Activated T-helper 1 cell treated with Interleukin-2 at 50 U/mL for 16 hours (primary cell): Measurements from ENCODE around the gene FCGR2B.
"Not testable (repeated sequence)": the region's sequence is repeated elsewhere in the genome, so short reads cannot be mapped to it uniquely, and the experiment has no call there.

Experiments
- DNase-seq: peaks from one replicate; pipeline ENCODE4 v3.0.0-alpha.2; 2020; ENCODE audit warnings: low read depth

Gene FCGR2B

GRCh38 chr1:161647507-161648360 lies 15.2 kb upstream of the FCGR2B start:
- DNase-seq, result not testable (repeated sequence)

- DNase-seq, result not testable (repeated sequence)
These were observed 9.4 kb upstream of the FCGR2B start for GRCh38 chr1:161653541-161653940.

GRCh38 chr1:161653971-161654370 lies 9.0 kb upstream of the FCGR2B start:
- DNase-seq, result not testable (repeated sequence)

- not testable (repeated sequence) for DNase-seq
These were observed 4.4 kb upstream of the FCGR2B start for GRCh38 chr1:161658524-161658923.

- not testable (repeated sequence) for DNase-seq
These were observed 1.2 kb upstream of the FCGR2B start for GRCh38 chr1:161661660-161662311.

GRCh38 chr1:161663569-161663968 lies 626 bp downstream of the FCGR2B start:
- DNase-seq, result not testable (repeated sequence)

- not testable (repeated sequence) for DNase-seq
These were observed 1.7 kb downstream of the FCGR2B start for GRCh38 chr1:161664689-161665088.

GRCh38 chr1:161671045-161672020 lies 8.4 kb downstream of the FCGR2B start:
- DNase-seq, result not testable (repeated sequence)

GRCh38 chr1:161673437-161673836 lies 10.5 kb downstream of the FCGR2B start:
- DNase-seq, result not testable (repeated sequence)

- not testable (repeated sequence) for DNase-seq
These were observed 11.5 kb downstream of the FCGR2B start for GRCh38 chr1:161674447-161674846.

GRCh38 chr1:161674908-161675307 lies 12.0 kb downstream of the FCGR2B start:
- not testable (repeated sequence) for DNase-seq

- DNase-seq, result no peak
These were observed 13.5 kb downstream of the FCGR2B start for GRCh38 chr1:161676441-161676840.

- DNase-seq, result no peak
These were observed 14.2 kb downstream of the FCGR2B start for GRCh38 chr1:161676958-161677689.

- no peak for DNase-seq
These were observed 15.6 kb downstream of the FCGR2B start for GRCh38 chr1:161678500-161678899.

- no peak for DNase-seq
These were observed 18.9 kb downstream of the FCGR2B start for GRCh38 chr1:161681879-161682278.

GRCh38 chr1:161688946-161689345 lies 26.0 kb downstream of the FCGR2B start:
- DNase-seq, result no peak

GRCh38 chr1:161691846-161692245 lies 28.9 kb downstream of the FCGR2B start:
- no peak for DNase-seq

GRCh38 chr1:161693020-161693712 lies 30.2 kb downstream of the FCGR2B start:
- DNase-seq, result not testable (repeated sequence)

GRCh38 chr1:161698302-161698701 lies 35.4 kb downstream of the FCGR2B start:
- not testable (repeated sequence) for DNase-seq

- no peak for DNase-seq
These were observed 39.3 kb downstream of the FCGR2B start for GRCh38 chr1:161702250-161702649.

- DNase-seq, result no peak
These were observed 42.6 kb downstream of the FCGR2B start for GRCh38 chr1:161705537-161705936.
